OCI-LY7 (cell line): ENCODE results near the gene SLC2A5.

Experiments used
- CTCF ChIP-seq: fragments of 200-600 bp; sonication (generic); conservative IDR thresholded peaks from 2 replicates; pipeline ENCODE4 v1.5.1; 2014; ENCODE audit warnings: mild to moderate bottlenecking, antibody characterized with exemption, low read length, moderate library complexity, mixed read lengths
- EZH2phosphoT487 ChIP-seq: fragments of 200-600 bp; sonication (generic); IDR thresholded peaks from 2 replicates; pipeline ENCODE4 v1.6.1; 2018; ENCODE audit warnings: low read depth, borderline replicate concordance, mild to moderate bottlenecking, mixed run types, antibody characterized with exemption, low read length, moderate library complexity, mixed read lengths

GRCh38 chr1:9013819-9014218 is 55.6 kb downstream of the SLC2A5 start:
- TF ChIP-seq CTCF (no peak), EZH2phosphoT487 (no peak)
